Memory B cell (primary cell): ENCODE measurements around the gene BEAN1.

Experiments
- ATAC-seq: fragments of 150-1000 bp; cut with Tn5 transposase; 2 replicates; pipeline ENCODE4 v1.10.0; 2021; ENCODE audit warnings: low read depth, mild to moderate bottlenecking, moderate library complexity
- DNase-seq, 2 donors: peaks; one replicate each; pipeline ENCODE4 v3.0.0; 2022; ENCODE audit warnings: low spot score in 2 of 2
- H3K27ac Mint-ChIP-seq: one replicate; pipeline ENCODE4 v1.8.0; 2022; ENCODE audit warnings: mild to moderate bottlenecking, moderate library complexity, mixed read lengths
- H3K27me3 Mint-ChIP-seq: one replicate; pipeline ENCODE4 v1.8.0; 2022; ENCODE audit warnings: mixed read lengths
- H3K36me3 Mint-ChIP-seq: one replicate; pipeline ENCODE4 v1.8.0; 2022; ENCODE audit warnings: mild to moderate bottlenecking, mixed read lengths
- H3K4me1 Mint-ChIP-seq: one replicate; pipeline ENCODE4 v1.8.0; 2022; ENCODE audit warnings: mixed read lengths
- H3K4me3 Mint-ChIP-seq: one replicate; pipeline ENCODE4 v1.8.0; 2022; ENCODE audit warnings: mild to moderate bottlenecking, moderate library complexity, mixed read lengths
- H3K9me3 Mint-ChIP-seq: one replicate; pipeline ENCODE4 v1.8.0; 2022; ENCODE audit warnings: mixed read lengths

The BEAN1 gene

GRCh38 chr16:66519482-66520373 is 92.6 kb downstream of the BEAN1 start:
- Mint-ChIP-seq H3K4me3 (no peak overlapping the region), H3K27me3 (no peaks in the 10 kb centered on the region), H3K36me3 (no peaks in the 10 kb centered on the region), H3K9me3 (no peaks in the 10 kb centered on the region), H3K27ac (peak overlapping the region; percentile 47), H3K4me1 (peaks cover 61% of the 10 kb centered on the region)
- ATAC-seq (no peak), DNase-seq (no peak)

- Mint-ChIP-seq H3K36me3 (no peaks in the 10 kb centered on the region), H3K27ac (peak overlapping the region; percentile 79), H3K27me3 (no peaks in the 10 kb centered on the region), H3K4me3 (peak overlapping the region; percentile 53), H3K4me1 (peaks cover 63% of the 10 kb centered on the region), H3K9me3 (no peaks in the 10 kb centered on the region)
- no peak for DNase-seq
- ATAC-seq, result no peak
These were observed 93.5 kb downstream of the BEAN1 start for GRCh38 chr16:66520406-66521170.

DNA sequence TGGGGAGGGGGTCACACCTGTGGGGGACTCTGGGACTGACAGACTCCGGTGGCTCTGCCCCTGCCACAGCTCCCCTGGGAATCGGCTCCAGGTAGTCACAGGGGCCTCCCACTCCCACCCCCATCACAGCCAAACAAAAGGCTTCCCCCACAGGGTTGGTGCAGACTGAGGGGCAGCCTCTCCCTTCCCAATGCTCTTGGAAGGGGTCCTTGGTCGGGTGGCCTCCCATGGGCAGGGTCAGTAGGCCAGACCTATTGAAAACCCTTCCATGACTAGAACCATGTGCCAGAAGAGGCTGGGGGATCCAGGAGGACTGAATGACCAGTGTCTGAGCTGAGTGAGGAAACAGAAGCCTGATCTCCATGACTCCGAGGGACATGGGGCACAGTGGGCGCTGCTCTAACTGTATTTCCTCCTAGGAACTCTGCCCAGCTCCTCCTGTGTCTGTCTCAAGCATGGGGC is 94.2 kb downstream of the BEAN1 start:
- Mint-ChIP-seq H3K4me3 (no peak overlapping the region), H3K4me1 (peaks cover 63% of the 10 kb centered on the region), H3K27ac (peak overlapping the region; percentile 79), H3K9me3 (no peaks in the 10 kb centered on the region), H3K27me3 (no peaks in the 10 kb centered on the region), H3K36me3 (no peaks in the 10 kb centered on the region)
- ATAC-seq (no peak), DNase-seq (no peak)

- Mint-ChIP-seq H3K36me3 (no peaks in the 10 kb centered on the region), H3K9me3 (no peaks in the 10 kb centered on the region), H3K4me3 (peak overlapping the region; percentile 70), H3K4me1 (peaks cover 58% of the 10 kb centered on the region), H3K27me3 (no peaks in the 10 kb centered on the region), H3K27ac (peak overlapping the region; percentile 96)
- DNase-seq, result no peak
- no peak for ATAC-seq
These were observed 95.1 kb downstream of the BEAN1 start for GRCh38 chr16:66521951-66522771.

GRCh38 chr16:66522816-66523590 is 95.9 kb downstream of the BEAN1 start:
- Mint-ChIP-seq H3K4me3 (peak overlapping the region; percentile 78), H3K36me3 (no peaks in the 10 kb centered on the region), H3K9me3 (no peaks in the 10 kb centered on the region), H3K27ac (peak overlapping the region; percentile 96), H3K4me1 (peaks cover 53% of the 10 kb centered on the region), H3K27me3 (no peaks in the 10 kb centered on the region)
- DNase-seq, result no peak
- no peak for ATAC-seq

GRCh38 chr16:66523861-66524354 is 96.8 kb downstream of the BEAN1 start:
- H3K9me3 Mint-ChIP-seq, result no peaks in the 10 kb centered on the region
- peak overlapping the region; percentile 78 for H3K4me3 Mint-ChIP-seq
- peaks cover 53% of the 10 kb centered on the region for H3K4me1 Mint-ChIP-seq
- ATAC-seq, result peak; percentile 69
- no peaks in the 10 kb centered on the region for H3K36me3 Mint-ChIP-seq
- peak overlapping the region; percentile 96 for H3K27ac Mint-ChIP-seq
- H3K27me3 Mint-ChIP-seq, result no peaks in the 10 kb centered on the region
- peak; percentile 60 for DNase-seq

DNA sequence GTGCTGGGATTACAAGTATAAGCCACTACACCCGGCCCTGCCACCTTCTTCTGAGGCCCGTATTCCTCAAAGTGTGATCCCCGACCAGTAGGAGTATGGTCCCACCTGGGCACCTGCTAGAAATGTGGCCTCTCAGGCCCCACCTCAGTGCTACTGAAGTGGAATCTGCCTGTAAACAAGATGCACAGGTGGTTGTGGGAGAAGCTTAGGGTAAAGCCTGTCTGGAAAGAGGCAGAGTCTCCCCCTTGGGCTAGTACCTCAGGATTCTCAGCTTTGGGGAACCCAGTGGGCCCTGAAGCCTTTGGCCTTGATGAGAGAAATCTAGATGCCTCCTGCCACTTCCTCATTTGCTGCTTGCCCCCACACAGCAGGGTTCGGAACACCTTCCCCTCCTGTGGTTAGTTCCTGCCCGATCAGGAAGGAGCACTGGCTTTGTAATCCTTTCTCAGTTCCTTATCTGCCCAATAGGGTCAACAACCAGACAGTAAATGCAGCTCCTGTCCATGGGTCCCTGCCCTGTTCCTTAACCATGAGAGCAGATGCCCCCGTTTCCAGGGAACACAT is 97.6 kb downstream of the BEAN1 start:
- Mint-ChIP-seq H3K36me3 (peaks cover under 1% of the 10 kb centered on the region), H3K27me3 (no peaks in the 10 kb centered on the region), H3K4me3 (peak overlapping the region; percentile 61), H3K4me1 (peaks cover 51% of the 10 kb centered on the region), H3K9me3 (no peaks in the 10 kb centered on the region), H3K27ac (peak overlapping the region; percentile 96)
- peak; percentile 83 for ATAC-seq
- peak; percentile 64 to 77 for DNase-seq

GRCh38 chr16:66525396-66526180 is 98.5 kb downstream of the BEAN1 start:
- no peak overlapping the region for H3K27ac Mint-ChIP-seq
- H3K27me3 Mint-ChIP-seq, result no peaks in the 10 kb centered on the region
- peaks cover 47% of the 10 kb centered on the region for H3K4me1 Mint-ChIP-seq
- no peak overlapping the region for H3K4me3 Mint-ChIP-seq
- no peaks in the 10 kb centered on the region for H3K9me3 Mint-ChIP-seq
- ATAC-seq (no peak), DNase-seq (no peak)
- H3K36me3 Mint-ChIP-seq, result peaks cover 2% of the 10 kb centered on the region

GRCh38 chr16:66528294-66528693 is 101.2 kb downstream of the BEAN1 start:
- Mint-ChIP-seq H3K36me3 (peaks cover 2% of the 10 kb centered on the region), H3K9me3 (no peaks in the 10 kb centered on the region), H3K4me1 (peaks cover 30% of the 10 kb centered on the region), H3K27me3 (no peaks in the 10 kb centered on the region), H3K4me3 (no peak overlapping the region), H3K27ac (no peak overlapping the region)
- DNase-seq (no peak), ATAC-seq (no peak)

- Mint-ChIP-seq H3K4me3 (no peak overlapping the region), H3K36me3 (peaks cover 2% of the 10 kb centered on the region), H3K4me1 (peaks cover 24% of the 10 kb centered on the region), H3K9me3 (no peaks in the 10 kb centered on the region), H3K27ac (no peak overlapping the region), H3K27me3 (no peaks in the 10 kb centered on the region)
- DNase-seq (no peak), ATAC-seq (no peak)
These were observed 102.4 kb downstream of the BEAN1 start for GRCh38 chr16:66529475-66529874.
